Esophagus muscularis mucosa (tissue), 3 donors: ENCODE measurements around the gene PCGF2.

Source experiments
- POLR2AphosphoS5 ChIP-seq, 2 donors: sonication (generic); formaldehyde crosslinking; IDR thresholded peaks; one replicate each; pipeline ENCODE4 v1.6.1; 2017; ENCODE audit warnings: antibody characterized with exemption in 2 of 2
- TF ChIP-seq, protein P1 (sequence below), 3 experiments: fragments of 200-600 bp in 2 of 3; fragments of 450-650 bp in 1 of 3; sonication (generic) in 2 of 3; IDR thresholded peaks; one replicate each; pipeline ENCODE4 v1.5.1; 2017 to 2019; ENCODE audit warnings: antibody characterized with exemption in 3 of 3, mild to moderate bottlenecking in 2 of 3, moderate library complexity in 1 of 3

DNA sequence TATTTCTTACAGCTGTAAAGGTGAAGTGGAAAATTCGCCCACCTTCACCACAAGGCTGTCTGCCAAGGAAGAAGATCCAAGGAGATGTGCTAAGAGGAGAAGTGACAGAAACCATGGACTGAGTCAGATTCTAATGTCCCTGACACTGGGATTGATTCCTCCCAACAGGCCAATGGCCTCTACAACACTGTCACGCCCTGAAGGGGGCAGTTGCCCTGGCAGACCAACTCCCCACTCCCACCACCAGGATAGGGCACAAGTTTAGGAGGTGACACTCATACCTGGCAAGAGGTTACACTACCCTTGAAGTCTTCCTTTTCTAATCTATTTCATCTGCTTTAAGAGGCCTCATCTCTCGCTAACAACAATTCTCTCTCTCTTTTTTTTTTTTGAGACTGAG lies 35.1 kb upstream of the PCGF2 start:
- TF ChIP-seq POLR2AphosphoS5 (IDR thresholded peaks at IDR 0.05), result no peak
- TF ChIP-seq, protein P1, sequence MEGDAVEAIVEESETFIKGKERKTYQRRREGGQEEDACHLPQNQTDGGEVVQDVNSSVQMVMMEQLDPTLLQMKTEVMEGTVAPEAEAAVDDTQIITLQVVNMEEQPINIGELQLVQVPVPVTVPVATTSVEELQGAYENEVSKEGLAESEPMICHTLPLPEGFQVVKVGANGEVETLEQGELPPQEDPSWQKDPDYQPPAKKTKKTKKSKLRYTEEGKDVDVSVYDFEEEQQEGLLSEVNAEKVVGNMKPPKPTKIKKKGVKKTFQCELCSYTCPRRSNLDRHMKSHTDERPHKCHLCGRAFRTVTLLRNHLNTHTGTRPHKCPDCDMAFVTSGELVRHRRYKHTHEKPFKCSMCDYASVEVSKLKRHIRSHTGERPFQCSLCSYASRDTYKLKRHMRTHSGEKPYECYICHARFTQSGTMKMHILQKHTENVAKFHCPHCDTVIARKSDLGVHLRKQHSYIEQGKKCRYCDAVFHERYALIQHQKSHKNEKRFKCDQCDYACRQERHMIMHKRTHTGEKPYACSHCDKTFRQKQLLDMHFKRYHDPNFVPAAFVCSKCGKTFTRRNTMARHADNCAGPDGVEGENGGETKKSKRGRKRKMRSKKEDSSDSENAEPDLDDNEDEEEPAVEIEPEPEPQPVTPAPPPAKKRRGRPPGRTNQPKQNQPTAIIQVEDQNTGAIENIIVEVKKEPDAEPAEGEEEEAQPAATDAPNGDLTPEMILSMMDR (IDR thresholded peaks at IDR 0.05), result no peak
